GM18951 (cell line): ENCODE measurements around the gene FAM120A.
"Not testable (repeated sequence)": the region's sequence is repeated elsewhere in the genome, so short reads cannot be mapped to it uniquely, and the experiment has no call there.

Experiments
- POLR2A ChIP-seq: IDR thresholded peaks from 4 replicates; pipeline ENCODE4 v1.6.1; 2011; ENCODE audit warnings: mild to moderate bottlenecking; ENCODE audit not compliant: insufficient read length, insufficient read depth; ENCODE audit errors: extremely low read depth
- in situ Hi-C: fragments of 300-500 bp; cut with MboI; formaldehyde crosslinking; loops from one replicate; pipeline ENCODE4 v1.12.0; 2022; ENCODE audit warnings: low sequenced_read_pairs, mixed read lengths, inconsistent platforms; ENCODE audit not compliant: unreplicated experiment

Gene FAM120A

DNA sequence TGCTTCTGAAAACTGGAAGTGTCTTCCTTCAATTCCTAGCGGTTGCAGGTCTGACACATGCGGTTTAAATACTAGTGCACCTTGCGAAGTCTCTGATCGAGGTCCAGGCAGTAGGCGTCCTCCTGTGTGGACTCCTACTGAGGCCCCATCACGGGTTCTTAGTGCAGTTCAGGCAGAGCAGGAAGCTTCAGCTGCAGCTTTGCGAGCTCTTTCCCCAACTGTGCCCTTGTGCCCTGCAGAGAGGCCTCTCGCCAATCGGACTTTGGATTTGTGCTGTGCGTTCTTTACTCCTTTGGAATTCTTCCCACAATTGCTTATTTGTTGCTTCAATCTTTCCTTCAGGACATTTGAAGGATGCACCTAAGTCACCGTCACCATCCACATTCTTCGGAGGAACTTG, 42.5 kb downstream of the FAM120A start:
- TF ChIP-seq POLR2A = no peak
- in situ Hi-C loops = no loop called here

DNA sequence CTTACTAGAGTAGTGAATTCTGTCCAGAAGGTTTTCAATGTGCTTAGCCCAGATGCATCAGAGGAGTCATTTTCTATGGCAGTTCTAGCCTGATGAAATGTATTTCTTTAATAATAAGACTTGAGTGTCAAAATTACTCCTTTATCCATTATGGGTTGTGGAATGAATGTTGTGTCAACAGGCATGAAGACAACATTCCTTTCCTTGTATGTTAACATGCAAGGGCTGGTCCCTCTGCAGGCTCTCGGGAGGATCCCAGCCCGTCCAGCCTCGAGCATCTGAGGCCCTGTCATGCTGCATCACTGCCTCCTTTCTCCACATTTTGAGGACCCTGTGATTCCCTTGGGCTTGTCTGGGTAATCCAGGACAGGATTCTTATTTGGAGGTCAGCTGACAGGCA, 44.8 kb downstream of the FAM120A start:
- in situ Hi-C loops = no loop called here
- no peak for TF ChIP-seq POLR2A

DNA sequence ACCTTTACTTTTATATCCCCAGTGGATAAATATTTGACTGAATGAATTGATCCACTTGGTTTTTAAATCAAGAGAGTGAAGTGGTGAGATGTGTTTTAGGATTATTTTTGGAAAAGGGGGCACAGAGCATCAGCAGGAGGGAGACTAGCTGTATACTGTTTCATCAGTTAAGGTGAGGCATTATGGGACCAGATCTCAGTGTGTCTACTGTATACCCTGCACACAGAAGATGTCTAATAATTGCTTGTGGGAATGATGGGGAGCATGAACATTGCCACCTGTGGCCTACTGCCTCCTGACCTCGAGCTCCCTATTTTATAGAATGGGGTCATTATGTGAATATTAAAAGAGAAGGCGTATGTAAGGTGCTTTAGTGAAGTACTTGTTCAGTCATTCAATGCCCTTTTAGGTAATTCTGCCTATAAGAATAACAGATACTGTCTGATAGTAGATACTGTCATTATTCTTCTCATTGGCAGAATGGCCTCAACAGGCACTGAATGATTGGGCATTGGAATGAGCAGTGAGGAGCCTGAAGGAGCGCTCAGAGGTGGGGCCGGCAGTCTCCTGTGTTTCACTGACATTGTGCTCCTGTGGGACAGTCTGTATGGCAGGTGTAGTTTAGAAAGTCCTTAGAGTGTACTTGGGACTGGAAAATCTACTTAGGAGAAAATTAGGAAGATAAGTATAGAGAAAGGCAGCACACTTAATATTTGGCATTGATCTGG, 49.2 kb downstream of the FAM120A start:
- no peak for TF ChIP-seq POLR2A
- in situ Hi-C loops = no loop called here

DNA sequence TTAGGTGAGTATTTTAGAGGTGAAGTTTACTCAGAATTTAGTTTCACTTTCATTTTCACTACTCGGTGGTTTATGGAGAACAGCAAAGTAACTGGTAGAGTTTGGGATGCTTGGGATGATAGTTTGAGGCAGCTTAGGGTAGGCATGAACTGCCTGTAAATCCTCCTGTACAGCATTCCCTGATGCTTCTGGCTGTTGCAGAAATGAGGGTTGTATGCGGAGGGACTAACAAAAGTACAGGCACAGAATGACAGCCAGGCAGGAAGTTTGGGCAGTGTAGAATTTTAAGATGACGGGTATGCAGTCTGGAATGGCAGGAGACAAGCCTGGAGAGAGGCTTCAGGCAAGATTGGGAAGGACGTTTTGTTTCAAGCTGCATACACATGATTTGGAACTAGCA, 49.9 kb downstream of the FAM120A start:
- no peak for TF ChIP-seq POLR2A
- in situ Hi-C loops = no loop called here

DNA sequence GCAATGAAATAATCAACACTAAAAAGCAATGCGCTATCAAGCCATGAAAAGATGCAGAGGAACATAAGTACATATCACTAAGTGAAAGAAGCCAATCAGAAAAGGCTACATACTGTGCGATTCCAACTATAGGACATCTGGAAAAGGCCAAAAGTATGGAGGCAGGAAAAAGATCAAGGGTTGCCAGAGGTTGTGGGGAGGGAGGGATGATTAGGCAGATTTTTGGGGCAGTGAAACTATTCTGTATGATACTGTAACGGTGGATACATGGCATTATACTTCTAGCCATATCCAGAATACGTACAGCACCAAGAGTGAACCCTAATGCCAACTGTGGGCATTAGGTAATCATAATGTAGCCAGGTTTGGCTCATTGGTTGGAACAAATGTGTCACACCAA, 51.9 kb downstream of the FAM120A start:
- in situ Hi-C loops = no loop called here
- no peak for TF ChIP-seq POLR2A

DNA sequence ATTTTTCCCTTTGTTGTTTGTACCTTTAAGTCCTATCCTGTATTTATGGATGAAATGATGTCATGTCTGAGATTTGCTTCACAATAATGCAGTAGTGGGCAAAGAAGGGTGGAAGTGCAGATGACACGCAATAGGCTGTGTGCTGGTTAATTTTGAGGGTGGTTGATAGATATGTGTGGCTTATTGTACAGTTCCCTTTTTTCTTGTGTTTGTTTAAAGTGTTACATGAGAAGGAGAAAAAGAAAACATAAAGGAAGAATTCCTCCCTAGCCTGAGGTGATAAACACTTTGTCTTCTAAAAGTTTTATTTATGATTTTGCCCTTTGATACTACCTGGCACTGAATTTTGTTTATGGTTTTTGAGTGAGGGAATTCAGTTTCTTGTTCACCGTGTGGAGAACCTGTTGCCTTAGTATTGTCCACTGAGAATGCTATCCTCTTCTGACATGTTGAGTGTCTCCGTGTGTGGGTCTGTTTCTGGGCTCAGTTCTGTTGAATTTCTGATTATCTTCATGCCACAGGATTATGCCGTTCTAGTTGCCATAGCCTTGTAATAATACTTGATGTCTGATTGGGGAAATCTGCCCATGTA, 54.2 kb downstream of the FAM120A start:
- TF ChIP-seq POLR2A = no peak
- in situ Hi-C loops = no loop called here

DNA sequence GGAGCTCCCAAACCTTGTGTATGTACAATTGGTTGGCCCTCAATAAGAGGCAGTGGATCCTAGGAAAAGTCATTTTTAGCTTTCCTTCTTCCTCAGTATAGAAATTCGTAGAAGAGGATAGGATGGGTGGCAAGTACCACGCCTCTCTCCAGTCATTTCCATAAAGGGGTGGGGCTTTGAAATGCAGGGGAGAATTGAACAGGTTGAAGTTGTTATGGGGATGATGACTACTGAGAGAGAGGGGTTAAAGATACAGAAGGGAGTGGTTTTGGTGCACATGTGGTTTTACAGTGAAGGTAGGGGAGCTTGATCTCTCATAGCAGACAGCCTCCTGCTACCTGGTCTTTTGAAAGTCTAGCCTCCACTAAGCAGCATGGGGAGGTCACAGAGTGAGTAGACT, 56.3 kb downstream of the FAM120A start:
- in situ Hi-C loops = no loop called here

DNA sequence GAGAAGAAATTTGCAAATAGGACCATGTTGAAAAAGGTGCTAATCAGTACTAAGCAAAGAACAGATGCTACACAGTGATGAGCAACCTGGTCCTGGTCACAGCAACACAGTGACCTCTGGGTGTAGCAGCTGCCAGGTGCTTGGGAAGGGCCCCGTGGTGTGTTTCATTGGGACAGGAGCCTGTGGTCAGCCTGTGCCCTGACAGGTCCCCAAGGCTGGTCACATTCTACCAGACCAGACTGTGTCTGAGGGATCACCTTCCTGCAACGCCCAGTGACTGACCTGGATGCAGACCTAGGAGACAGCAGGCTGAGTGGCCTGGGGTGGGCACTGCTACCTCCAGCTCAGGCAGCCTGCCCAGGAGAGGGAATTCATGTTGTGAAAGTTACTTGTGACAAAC, 56.7 kb downstream of the FAM120A start:
- no peak for TF ChIP-seq POLR2A
- in situ Hi-C loops = no loop called here

More for the DNA sequence above, 56.3 kb downstream of the FAM120A start:
- TF ChIP-seq POLR2A = no peak

DNA sequence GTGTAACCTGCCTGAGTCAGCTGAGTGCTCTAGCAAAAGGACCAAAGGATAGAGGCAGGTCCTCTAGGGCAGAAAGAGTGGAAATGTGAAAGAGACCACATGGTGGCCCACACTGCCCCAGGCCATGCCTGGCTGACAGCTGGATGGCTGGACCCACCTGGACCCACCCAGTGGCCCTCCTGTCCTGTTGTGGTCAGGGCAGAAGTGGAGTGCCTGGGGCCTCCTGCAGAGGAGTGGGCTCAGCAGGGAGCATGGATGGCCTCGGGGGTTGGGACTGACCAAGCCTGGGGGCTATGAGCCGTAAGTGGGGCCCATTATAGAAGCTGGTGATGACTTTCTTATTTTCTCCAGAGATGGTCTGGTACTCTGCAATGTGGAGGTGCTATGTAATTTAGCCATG, 57.6 kb downstream of the FAM120A start:
- TF ChIP-seq POLR2A = no peak
- in situ Hi-C loops = no loop called here

DNA sequence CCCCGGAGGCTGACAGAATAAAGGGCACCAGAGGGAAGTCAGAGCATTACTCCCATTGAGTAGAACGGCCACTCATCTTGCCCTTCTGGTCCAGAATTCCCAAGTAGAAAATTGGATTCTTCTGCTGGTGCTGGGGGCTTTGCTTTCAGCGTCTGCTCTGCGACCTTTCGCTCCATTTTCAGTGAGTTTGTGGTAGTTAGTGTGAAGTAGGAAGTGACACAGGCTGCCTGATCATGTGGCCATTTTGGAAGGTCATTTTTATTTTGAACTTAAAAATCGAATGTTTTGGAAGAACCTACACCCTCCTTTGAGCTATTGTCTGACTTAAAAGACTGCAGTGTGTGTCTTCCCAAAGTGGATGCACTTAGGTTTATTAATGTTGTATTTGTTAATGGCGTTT, 58.6 kb downstream of the FAM120A start:
- TF ChIP-seq POLR2A = no peak
- in situ Hi-C loops = no loop called here

DNA sequence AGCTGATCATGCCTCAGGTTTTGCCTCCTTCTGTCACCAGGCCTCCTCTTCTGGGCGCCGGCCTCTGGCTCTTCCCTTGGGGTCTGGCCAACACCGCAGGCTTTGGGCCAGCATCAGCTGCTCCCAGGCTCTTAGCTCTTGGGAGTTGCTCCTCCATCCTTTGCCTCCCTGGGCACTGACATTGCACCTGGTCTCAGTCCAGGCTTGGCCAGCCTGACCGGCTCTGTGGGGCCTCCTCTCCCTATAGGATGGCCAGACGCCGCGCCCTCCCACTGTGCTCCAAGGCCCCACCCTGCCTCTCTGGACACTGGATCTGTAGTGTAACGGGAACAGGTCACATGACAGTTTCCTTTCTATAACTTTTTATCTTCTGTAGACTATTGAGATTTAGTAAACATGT, 59.7 kb downstream of the FAM120A start:
- in situ Hi-C loops = not testable (repeated sequence)

DNA sequence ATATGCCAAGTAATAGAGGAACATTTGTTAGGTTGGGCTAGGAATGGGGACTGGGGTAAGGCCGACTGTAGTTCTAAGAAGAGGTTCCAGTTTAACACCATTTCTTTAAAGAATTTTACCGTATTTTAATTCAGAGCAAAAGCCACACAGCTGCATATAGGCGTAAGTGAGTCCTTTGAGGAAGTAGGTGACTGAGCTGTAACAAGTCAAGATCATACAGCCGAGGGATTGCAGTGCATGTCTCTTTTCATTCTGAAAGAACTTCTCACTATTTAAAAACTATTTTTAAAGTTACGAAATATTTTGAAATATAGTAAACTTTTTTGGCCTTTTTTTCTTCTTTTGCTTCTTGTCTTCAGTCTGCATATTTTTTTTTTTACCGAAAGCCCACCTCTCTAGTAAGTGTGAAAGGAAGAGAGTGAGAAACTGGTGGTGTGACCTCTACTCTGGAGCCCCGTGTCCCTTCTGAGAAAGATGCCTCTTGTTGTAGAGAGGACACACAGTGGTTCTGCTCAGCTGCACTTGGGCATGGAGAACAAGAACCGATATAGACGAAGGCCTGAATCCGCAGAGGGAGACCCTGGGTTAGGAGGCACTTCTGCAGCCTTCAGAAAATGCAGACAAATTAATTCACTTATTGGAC, 60.8 kb downstream of the FAM120A start:
- in situ Hi-C loops = not testable (repeated sequence)

DNA sequence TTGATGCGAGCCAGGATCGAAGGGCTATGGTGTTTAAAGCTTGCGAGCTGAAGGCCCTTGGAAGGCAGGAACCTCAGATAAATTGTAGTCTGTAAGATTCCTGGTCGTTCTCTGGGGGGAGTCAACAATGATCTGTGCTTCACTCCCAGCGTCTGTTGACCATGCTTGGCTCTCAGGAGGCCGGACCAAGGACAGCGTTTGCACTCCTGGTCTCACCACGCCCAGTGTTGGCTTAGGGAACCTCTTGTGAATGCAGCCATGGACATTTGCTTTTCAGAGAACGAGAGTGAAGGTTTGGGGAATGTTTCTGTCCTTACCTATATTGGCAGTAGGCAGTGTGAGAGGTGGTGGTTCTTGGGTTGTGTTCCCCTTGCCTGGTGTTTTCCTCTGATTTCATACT, 62.1 kb downstream of the FAM120A start:
- in situ Hi-C loops = no loop called here
- no peak for TF ChIP-seq POLR2A

DNA sequence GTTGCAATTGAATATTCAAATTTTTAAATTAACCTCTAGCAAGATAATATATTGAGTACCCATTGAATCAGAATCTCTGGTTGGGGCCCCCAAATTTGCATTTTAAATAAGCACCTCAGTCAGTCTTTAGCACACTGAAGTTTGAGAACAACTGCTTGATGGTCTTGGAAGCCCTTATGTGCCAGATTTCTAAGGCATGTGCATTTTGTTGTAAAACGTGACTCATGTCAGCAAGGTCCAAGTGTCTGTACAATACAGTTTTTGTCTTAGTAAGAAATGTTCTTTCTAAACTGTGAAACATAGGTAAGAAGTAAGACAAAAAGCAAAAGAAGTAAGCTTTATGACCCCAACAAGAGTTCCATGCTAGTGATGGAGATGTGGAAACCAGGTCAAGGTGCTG, 65.8 kb downstream of the FAM120A start:
- no peak for TF ChIP-seq POLR2A
- in situ Hi-C loops = no loop called here
